B cell (primary cell): ENCODE data around the gene GNAI3. TPM values are rescaled to one million over a fixed set of nuclear protein-coding genes. Genes with fewer than 3 reads are reported as not detected.
A peak's percentile ranks its signal among the peaks of the same experiment; 100 is the strongest.

Experiments used
- ATAC-seq: fragments of 200-7000 bp; cut with Tn5 transposase; one replicate; pipeline ENCODE4 v1.10.0; 2021; ENCODE audit warnings: low read depth, mild to moderate bottlenecking, moderate number of reproducible peaks, moderate library complexity
- CTCF ChIA-PET: fragments of 350-600 bp; sonication (Branson Sonifier 250); formaldehyde crosslinking; loops from one replicate; lab custom pipeline; 2021; ENCODE audit warnings: antibody characterized with exemption, inconsistent platforms; lab: Charles Lee
- POLR2A ChIA-PET: fragments of 350-600 bp; sonication (Branson Sonifier 250); formaldehyde crosslinking; loops from one replicate; lab custom pipeline; 2021; ENCODE audit warnings: antibody characterized with exemption; lab: Charles Lee
- DNase-seq: peaks from one replicate; pipeline ENCODE4 v3.0.0; 2013
- H2AFZ ChIP-seq: 2 replicates; pipeline ENCODE4 v1.6.1; 2012; ENCODE audit warnings: mild to moderate bottlenecking, low read depth, low read length; ENCODE audit not compliant: insufficient read depth, poor library complexity, severe bottlenecking
- H3K27ac ChIP-seq, 2 donors: 1 replicate in 1 of 2; 2 replicates in 1 of 2; pipeline ENCODE4 v1.5.1; 2012 to 2013; ENCODE audit warnings: low read length in 2 of 2, mild to moderate bottlenecking in 2 of 2, moderate library complexity in 1 of 2
- H3K27me3 ChIP-seq, 4 experiments: fragments of 200-600 bp in 1 of 4; sonication (generic) in 1 of 4; replicated peaks in 1 of 4; 1 replicate in 2 of 4; 2 replicates in 2 of 4; pipeline versions ENCODE4 v1.6.1 to v1.7.0; 2013 to 2016; ENCODE audit warnings: low read length in 3 of 4, mild to moderate bottlenecking in 2 of 4, mixed read lengths in 1 of 4, moderate library complexity in 1 of 4; ENCODE audit not compliant: insufficient read depth in 4 of 4, control insufficient read depth in 3 of 4; ENCODE audit errors: control extremely low read depth in 1 of 4
- H3K36me3 ChIP-seq, 2 experiments: replicated peaks in 1 of 2; 1 replicate in 1 of 2; 2 replicates in 1 of 2; pipeline versions ENCODE4 v1.6.1 to v1.7.1; 2013; ENCODE audit warnings: low read length in 1 of 2; ENCODE audit not compliant: insufficient read depth in 2 of 2, control insufficient read depth in 1 of 2; ENCODE audit errors: control extremely low read depth in 1 of 2, extremely low read depth in 1 of 2
- H3K4me1 ChIP-seq, 2 donors: fragments of 200-600 bp in 1 of 2; sonication (generic) in 1 of 2; 1 replicate in 1 of 2; 2 replicates in 1 of 2; pipeline versions ENCODE4 v1.5.1 to v1.6.1; 2013 to 2017; ENCODE audit warnings: low read length in 2 of 2; ENCODE audit not compliant: control insufficient read depth in 2 of 2, insufficient read depth in 2 of 2
- H3K4me2 ChIP-seq: replicated peaks from 2 replicates; pipeline ENCODE3; 2012; ENCODE audit warnings: mild to moderate bottlenecking, low read depth, low read length; ENCODE audit not compliant: poor library complexity, severe bottlenecking
- H3K4me3 ChIP-seq, 5 experiments: fragments of 200-600 bp in 1 of 5; sonication (generic) in 1 of 5; 1 replicate in 3 of 5; 2 replicates in 2 of 5; pipeline versions ENCODE4 v1.5.1 to v1.7.0; 2011 to 2016; ENCODE audit warnings: low read length in 4 of 5, mild to moderate bottlenecking in 4 of 5, low read depth in 2 of 5, control low read depth in 1 of 5, moderate library complexity in 1 of 5; ENCODE audit not compliant: insufficient read depth in 1 of 5; ENCODE audit errors: control extremely low read depth in 1 of 5, extremely low read depth in 1 of 5
- H3K79me2 ChIP-seq: fragments of 200-600 bp; sonication (generic); one replicate; pipeline ENCODE4 v1.6.0; 2016; ENCODE audit warnings: low read length; ENCODE audit not compliant: control insufficient read depth, insufficient read depth
- H3K9ac ChIP-seq: fragments of 200-600 bp; sonication (generic); 2 replicates; pipeline ENCODE4 v1.6.1; 2017; ENCODE audit warnings: mild to moderate bottlenecking, low read length, moderate library complexity
- H3K9me3 ChIP-seq, 3 donors: one replicate each; pipeline versions ENCODE4 v1.6.1 to v1.7.1; 2013; ENCODE audit warnings: low read length in 2 of 3; ENCODE audit not compliant: control insufficient read depth in 2 of 3, insufficient read depth in 1 of 3; ENCODE audit errors: control extremely low read depth in 1 of 3
- H4K20me1 ChIP-seq: 2 replicates; pipeline ENCODE4 v1.6.0; 2012; ENCODE audit warnings: mild to moderate bottlenecking, low read length; ENCODE audit not compliant: insufficient read depth, control insufficient read depth, poor library complexity, severe bottlenecking
- H3K27ac Mint-ChIP-seq: one replicate; pipeline ENCODE4 v1.8.0; 2021; ENCODE audit warnings: mixed read lengths
- H3K27me3 Mint-ChIP-seq: one replicate; pipeline ENCODE4 v1.8.0; 2021; ENCODE audit warnings: mixed read lengths
- H3K4me1 Mint-ChIP-seq: one replicate; pipeline ENCODE4 v1.8.0; 2021; ENCODE audit warnings: mixed read lengths
- H3K4me3 Mint-ChIP-seq: one replicate; pipeline ENCODE4 v1.8.0; 2021; ENCODE audit warnings: mixed read lengths
- H3K9me3 Mint-ChIP-seq: one replicate; pipeline ENCODE4 v1.8.0; 2022; ENCODE audit warnings: mixed read lengths; ENCODE audit not compliant: insufficient read depth
- CTCF ChIP-seq: fragments of 200-600 bp; IDR thresholded peaks from one replicate; pipeline ENCODE4 v1.8.0; 2022; ENCODE audit warnings: antibody characterized with exemption, mild to moderate bottlenecking
- EZH2 ChIP-seq: IDR thresholded peaks from 2 replicates; pipeline ENCODE4 v1.6.1; 2012; ENCODE audit warnings: borderline replicate concordance, low read depth, mild to moderate bottlenecking, moderate library complexity, low read length; ENCODE audit not compliant: insufficient read depth, poor library complexity, severe bottlenecking
- WGBS: methylation state at CpG from one replicate; pipeline ENCODE4 v1.1.5; 2013; ENCODE audit warnings: missing lambda C conversion rate; ENCODE audit not compliant: insufficient coverage; 5-methylcytosine and 5-hydroxymethylcytosine counted together
- intact Hi-C: fragments of 100-400 bp; cut with micrococcal nuclease; formaldehyde crosslinking; loops from one replicate; pipeline ENCODE4 v1.10.0; 2022
- polyA plus RNA-seq: library from polyadenylated mRNA; depleted of rRNA; stranded (reverse); fragments of >200 nt; gene quantifications from 2 replicates; pipeline ENCODE4 v1.2.3, GENCODE V29; 2012
- total RNA-seq, 2 donors: library from RNA; stranded (reverse); fragments of 120-200 nt in 1 of 2; gene quantifications; 1 replicate in 1 of 2; 2 replicates in 1 of 2; pipeline versions ENCODE4 v1.2.3 to v1.2.4, GENCODE V29; 2013 to 2022

GNAI3 gene
- total and polyA plus RNA-seq, 2 donors (not counting 1 experiment from before 2014, with no cell fraction given) = 1.6 to 8.5 TPM

GRCh38 chr1:109508873-109509175 lies 39.6 kb upstream of the GNAI3 start:
- WGBS = 97% methylated on average over 4 of the region's 7 CpGs
- H3K9ac ChIP-seq = peak overlapping the region; percentile 65
- H3K27me3 Mint-ChIP-seq = peaks cover 37% of the 10 kb centered on the region
- H3K36me3 ChIP-seq = no peaks in the 10 kb centered on the region
- DNase-seq (no peak), ATAC-seq (no peak)
- H3K9me3 Mint-ChIP-seq = no peaks in the 10 kb centered on the region
- H2AFZ ChIP-seq = peak overlapping the region; percentile 80
- no peaks in the 10 kb centered on the region for H3K9me3 ChIP-seq
- ChIA-PET POLR2A (interaction anchor here (0.6 kb wide), 1 partner anchor 25 kb away, joined by 6 read pairs; the partner anchor contains the start of gene ATXN7L2), CTCF (interaction anchor here (1.1 to 37.9 kb wide), 5 partner anchors 15 to 131 kb away, joined by 3 to 926 read pairs (median 10); partner anchors contain the start of genes CYB561D1 and GPR61)
- no peak for TF ChIP-seq EZH2
- TF ChIP-seq CTCF = no peak
- H3K27me3 ChIP-seq = peaks cover 0 to 9% (median 5%) of the 10 kb centered on the region in 4 experiments
- intact Hi-C loops = loop anchor here (1.0 kb wide), 2 partner anchors 15 to 26 kb away; partner anchors contain the start of genes ATXN7L2 and CYB561D1
- H4K20me1 ChIP-seq = no peaks in the 10 kb centered on the region
- peak overlapping the region; percentile 37 for H3K27ac Mint-ChIP-seq
- H3K4me1 ChIP-seq = peaks cover 11 to 15% of the 10 kb centered on the region in 2 donors
- no peak overlapping the region for H3K27ac ChIP-seq
- no peaks in the 10 kb centered on the region for H3K79me2 ChIP-seq
- peak overlapping the region; percentile 87 for H3K4me3 Mint-ChIP-seq
- H3K4me1 Mint-ChIP-seq = peaks cover 21% of the 10 kb centered on the region
- H3K4me3 ChIP-seq = peak overlapping the region in 3 of 5 experiments; percentile 28 to 64 (median 64)
- peak overlapping the region; percentile 87 for H3K4me2 ChIP-seq
